Fibroblast of mammary gland (primary cell): ENCODE data around the gene CHST5.

ENCODE experiments used
- DNase-seq: peaks from one replicate; pipeline ENCODE4 v3.0.0-alpha.2; 2010; ENCODE audit warnings: low read depth
- H3K4me3 ChIP-seq: 2 replicates; pipeline ENCODE4 v1.5.1; 2011; ENCODE audit warnings: low read depth, mild to moderate bottlenecking, low read length, moderate library complexity; ENCODE audit not compliant: control insufficient read depth
- CTCF ChIP-seq: conservative IDR thresholded peaks from 2 replicates; pipeline ENCODE4 v1.5.1; 2011; ENCODE audit warnings: low read depth, low read length, inconsistent platforms; ENCODE audit not compliant: control insufficient read depth, insufficient read depth

The CHST5 gene

GRCh38 chr16:75535211-75535843 is 581 bp downstream of the CHST5 start:
- TF ChIP-seq CTCF: no peak
- no peak overlapping the region for H3K4me3 ChIP-seq
- no peak for DNase-seq

- TF ChIP-seq CTCF: no peak
- DNase-seq: no peak
- H3K4me3 ChIP-seq: no peak overlapping the region
These were observed 1.2 kb downstream of the CHST5 start for GRCh38 chr16:75534560-75535205.

- TF ChIP-seq CTCF: no peak
- no peak for DNase-seq
- no peak overlapping the region for H3K4me3 ChIP-seq
These were observed 3.1 kb downstream of the CHST5 start for GRCh38 chr16:75532791-75533190.

GRCh38 chr16:75532142-75532765 is 3.7 kb downstream of the CHST5 start:
- no peak for DNase-seq
- H3K4me3 ChIP-seq: no peak overlapping the region
- TF ChIP-seq CTCF: no peak

- DNase-seq: no peak
- no peak for TF ChIP-seq CTCF
- H3K4me3 ChIP-seq: no peak overlapping the region
These were observed 5.9 kb downstream of the CHST5 start for GRCh38 chr16:75529959-75530358.

GRCh38 chr16:75529056-75529905 is 6.6 kb downstream of the CHST5 start:
- no peak for TF ChIP-seq CTCF
- no peak for DNase-seq
- H3K4me3 ChIP-seq: no peak overlapping the region
